Left ventricle myocardium superior (tissue), 1 donor: ENCODE results near the gene SERPINB10. TPM values are rescaled to one million over a fixed set of nuclear protein-coding genes. Genes with fewer than 3 reads are reported as not detected.

Experiments used
- ATAC-seq: fragments of 200-7000 bp; cut with Tn5 transposase; one replicate; pipeline ENCODE4 v1.9.1; 2020; ENCODE audit warnings: mild to moderate bottlenecking, moderate library complexity
- DNase-seq: peaks from one replicate; pipeline ENCODE4 v3.0.0-alpha.2; 2020
- intact Hi-C: fragments of 100-400 bp; cut with micrococcal nuclease; formaldehyde crosslinking; loops from one replicate; pipeline ENCODE4 v1.11.0; 2022
- total RNA-seq: library from RNA; stranded (reverse); fragmentation: NEBNext Ultra II Directional; extraction: Animal tissue kit (Norgen Biotek cat#: 25700); gene quantifications from one replicate; pipeline ENCODE4 v1.2.1, GENCODE V29; 2021
- donor health status: DM: no; HTN: yes; CAD: no; lungs with severe emphysema.

Gene SERPINB10
- total RNA-seq, 1 donor from 2014 or later, result not detected

GRCh38 chr18:63971320-63972001 lies 63.7 kb downstream of the SERPINB10 start:
- DNase-seq (no peak), ATAC-seq (no peak)
- intact Hi-C loops, result no loop called here

DNA sequence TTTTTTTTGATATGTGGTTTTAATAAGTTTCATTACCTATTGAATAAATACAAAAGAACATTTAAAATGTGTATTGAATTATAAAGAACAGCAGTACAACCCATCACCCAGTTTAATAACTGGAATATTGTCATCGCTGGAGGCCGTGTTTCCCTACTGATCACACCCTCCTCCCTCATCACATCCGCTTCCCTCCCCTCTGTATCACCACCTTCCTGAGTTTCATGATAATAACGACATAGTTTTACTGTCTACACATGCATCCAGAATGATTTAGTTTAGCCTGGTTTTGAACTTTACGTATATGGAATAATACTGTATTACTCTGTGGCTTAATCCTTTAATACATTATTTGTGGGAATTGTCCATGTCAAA lies 64.2 kb downstream of the SERPINB10 start:
- DNase-seq, result no peak
- ATAC-seq, result no peak
- intact Hi-C loops, result no loop called here

DNA sequence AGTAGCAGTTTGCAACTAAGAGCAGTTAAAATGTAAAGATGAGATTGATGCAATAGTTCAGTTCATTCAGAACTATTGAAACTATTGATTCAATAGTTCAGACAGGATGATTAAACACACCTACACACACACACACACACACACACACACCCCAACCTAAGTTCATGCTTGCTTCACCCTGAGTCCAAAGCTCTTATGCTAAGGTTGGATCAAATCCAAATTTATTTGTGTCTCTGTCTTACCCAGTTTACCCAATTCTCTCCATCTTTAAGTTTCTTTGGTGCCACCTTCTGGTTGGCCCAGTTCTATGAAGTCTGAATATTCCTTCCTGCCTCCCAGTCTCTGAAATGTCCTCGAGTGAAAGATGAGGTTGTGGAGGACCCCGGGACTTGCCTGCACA lies 67.2 kb downstream of the SERPINB10 start:
- ATAC-seq, result no peak
- no peak for DNase-seq
- intact Hi-C loops, result no loop called here

DNA sequence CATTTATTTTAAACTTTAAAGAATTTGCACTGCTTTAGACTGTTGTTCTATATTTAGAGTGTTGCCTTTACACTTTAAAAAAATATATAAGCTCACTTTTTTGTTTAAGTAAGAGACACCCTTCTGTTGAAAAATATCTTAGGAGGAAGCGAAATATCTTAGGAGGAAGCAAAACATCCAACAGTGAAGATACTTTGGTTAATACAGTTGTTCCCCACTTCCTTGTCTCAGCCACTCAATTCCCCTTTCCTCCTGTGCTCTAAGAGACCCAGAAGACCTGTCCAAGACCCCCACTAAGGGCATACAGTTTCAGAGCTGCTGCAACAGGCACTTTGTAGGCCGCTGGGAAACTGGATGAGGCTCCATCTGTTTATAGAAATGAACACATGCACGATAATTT lies 67.9 kb downstream of the SERPINB10 start:
- intact Hi-C loops, result no loop called here
- no peak for ATAC-seq
- DNase-seq, result no peak

DNA sequence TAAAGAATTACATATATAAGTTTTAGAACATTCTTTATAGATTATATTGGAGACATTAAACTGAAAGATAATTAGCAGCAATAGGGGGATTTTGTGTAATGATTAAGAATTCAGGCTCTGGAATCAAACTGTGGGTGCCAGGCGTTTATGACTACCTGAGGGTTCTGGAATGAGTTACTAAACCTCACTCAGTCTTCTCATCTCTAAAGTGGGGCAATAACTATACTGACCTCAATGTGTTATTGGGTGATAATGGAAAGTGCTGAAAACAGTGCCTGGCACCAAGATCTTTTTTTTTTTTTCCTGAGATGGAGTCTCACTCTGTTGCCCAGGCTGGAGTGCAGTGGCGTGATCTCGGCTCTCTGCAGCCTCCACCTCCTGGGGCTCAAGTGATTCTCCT lies 69.3 kb downstream of the SERPINB10 start:
- ATAC-seq, result no peak
- intact Hi-C loops, result no loop called here

DNA sequence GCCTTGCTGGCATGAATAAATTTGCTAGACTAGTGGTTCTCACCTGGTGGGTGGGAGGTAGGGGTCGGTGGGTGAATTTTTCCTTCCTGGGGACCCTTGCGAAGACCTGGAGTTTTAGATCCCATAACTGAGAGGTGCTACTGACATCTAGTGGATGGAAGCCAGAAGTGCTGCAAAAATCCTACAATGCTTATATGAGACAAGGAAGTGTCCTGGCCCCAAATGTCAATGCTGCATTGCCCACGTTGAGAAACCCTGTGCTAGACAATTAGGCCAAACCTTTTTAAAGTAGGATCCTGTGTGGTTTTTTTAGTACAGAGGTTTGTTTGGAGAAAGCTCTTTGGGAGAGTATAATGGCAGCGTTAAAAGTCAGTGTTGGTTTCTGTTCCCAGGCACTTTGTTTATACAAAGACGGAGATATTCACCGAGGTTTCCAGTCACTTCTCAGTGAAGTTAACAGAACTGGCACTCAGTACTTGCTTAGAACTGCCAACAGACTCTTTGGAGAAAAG lies 71.7 kb downstream of the SERPINB10 start:
- intact Hi-C loops, result no loop called here
- ATAC-seq (peak; percentile 89), DNase-seq (no peak)

More for the DNA sequence above, 69.3 kb downstream of the SERPINB10 start:
- no peak for DNase-seq

GRCh38 chr18:63980027-63980426 lies 72.3 kb downstream of the SERPINB10 start:
- DNase-seq, result no peak
- intact Hi-C loops, result no loop called here
- ATAC-seq, result peak; percentile 38

DNA sequence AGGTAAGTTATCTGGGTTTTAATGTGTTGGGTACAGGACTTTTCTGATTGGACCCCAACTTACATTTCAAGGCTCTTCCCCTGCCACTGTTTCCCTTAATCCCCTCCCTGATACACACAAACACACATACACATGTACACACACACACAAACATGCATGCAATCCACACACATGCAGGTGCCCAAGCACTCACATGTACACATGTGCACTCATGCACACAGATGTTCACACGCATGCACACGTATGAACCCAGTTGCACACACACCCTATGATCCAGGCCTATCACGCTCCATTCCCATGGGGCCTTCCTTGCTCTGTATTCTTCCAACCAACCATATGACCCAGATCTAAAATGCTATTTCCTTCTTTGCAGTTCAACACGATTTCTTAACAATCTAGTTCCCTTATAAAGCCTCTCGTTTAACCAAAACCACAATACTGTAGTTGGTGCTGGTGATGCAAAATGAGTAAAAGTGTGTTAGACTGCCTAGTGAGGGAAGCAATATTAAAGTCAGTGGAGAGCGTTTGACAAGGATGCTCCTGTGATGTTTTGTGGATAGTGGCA lies 73.2 kb downstream of the SERPINB10 start:
- no peak for DNase-seq
- no peak for ATAC-seq
- intact Hi-C loops, result no loop called here

GRCh38 chr18:63981719-63982118 lies 74.0 kb downstream of the SERPINB10 start:
- ATAC-seq, result no peak
- no peak for DNase-seq
- intact Hi-C loops, result no loop called here

DNA sequence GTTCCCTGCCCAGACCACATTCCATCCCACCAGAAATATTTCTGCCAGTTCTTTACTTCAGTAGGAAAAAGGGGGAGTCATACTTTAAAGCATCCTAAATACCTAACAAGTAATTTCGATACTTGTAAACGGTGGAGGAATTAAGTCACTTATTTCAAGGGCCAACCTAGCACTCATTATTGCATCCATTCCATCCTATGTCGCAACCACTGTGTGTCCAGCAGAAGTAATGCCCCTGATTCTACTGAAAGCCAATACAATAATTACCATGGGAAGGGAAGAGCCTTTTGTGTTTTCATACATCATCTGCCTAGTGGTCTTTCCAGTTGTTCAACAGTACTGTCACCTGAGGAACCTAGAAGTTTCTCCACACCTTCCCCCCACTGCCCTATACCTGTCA lies 74.6 kb downstream of the SERPINB10 start:
- DNase-seq, result no peak
- intact Hi-C loops, result no loop called here
- no peak for ATAC-seq

Other genes with a start within 250 kb of the SERPINB10 start
- not detected for gene SERPINB3, start 246.1 kb upstream of the SERPINB10 start, total RNA-seq
- not detected for gene SERPINB11, start 205.0 kb upstream of the SERPINB10 start, total RNA-seq
- gene SERPINB7, start 132.5 kb upstream of the SERPINB10 start, total RNA-seq, result not detected
- not detected for gene SERPINB2, start 20.3 kb upstream of the SERPINB10 start, total RNA-seq
- gene HMSD, start 41.3 kb downstream of the SERPINB10 start, total RNA-seq, result 1.2 TPM
- gene SERPINB8, start 62.1 kb downstream of the SERPINB10 start, total RNA-seq, result 1.3 TPM
- gene LINC00305, start 241.1 kb downstream of the SERPINB10 start, total RNA-seq, result not detected